ENCODE results near the gene AP2A1. TPM values are rescaled to one million over a fixed set of nuclear protein-coding genes. Genes with fewer than 3 reads are reported as not detected.

Gene AP2A1
- total and polyA plus RNA-seq, 2 donors (not counting 1 experiment from before 2014, with no cell fraction given) = 48.4 to 56.9 TPM

DNA sequence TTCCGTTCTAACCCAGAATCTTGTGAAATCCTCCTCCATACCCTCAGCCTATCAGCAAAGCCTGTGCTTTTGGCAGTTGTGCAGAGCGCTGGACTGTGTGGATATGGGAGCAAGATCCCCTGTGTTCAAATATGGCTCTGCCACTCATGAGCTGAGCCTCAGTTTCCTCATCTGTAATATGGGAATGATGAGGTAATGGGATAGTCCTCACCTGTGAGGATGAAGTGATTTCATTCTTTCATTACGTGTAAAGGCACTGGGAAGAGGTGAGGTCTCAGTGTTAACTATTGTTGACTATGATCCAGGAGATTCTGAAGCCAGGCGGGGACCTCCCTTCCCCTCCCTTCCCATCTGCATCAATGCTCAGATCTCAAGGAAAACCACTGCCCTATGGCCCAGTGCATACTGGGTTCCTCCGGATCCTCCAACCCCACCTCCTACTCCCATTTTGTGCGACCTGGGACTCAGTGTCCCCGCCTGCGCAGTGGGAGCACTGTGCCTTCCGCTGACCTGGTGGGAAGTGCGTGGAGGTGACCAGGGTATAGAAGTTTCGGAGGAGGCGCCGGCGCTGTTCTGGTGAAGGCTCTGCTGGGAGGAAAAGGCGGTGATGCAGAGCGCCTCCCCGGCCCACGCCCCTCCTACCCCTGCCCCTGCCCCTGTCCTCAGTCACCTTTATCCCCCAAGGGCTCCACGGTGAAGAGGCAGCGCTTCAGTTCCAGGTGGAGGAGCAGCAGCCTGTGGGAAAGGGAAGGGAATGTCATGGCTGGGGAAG is 41.3 kb downstream of the AP2A1 start:
- H3K4me2 ChIP-seq (replicated peaks; ENCODE audit: low read depth, low read length, poor library complexity, severe bottlenecking) = peak overlapping the region; percentile 80
- no peak for ATAC-seq (ENCODE audit: low read depth)
- CTCF ChIA-PET = interaction anchor here (0.7 to 1.1 kb wide), 3 partner anchors 36 to 90 kb away, joined by 3 to 4 read pairs (median 3); partner anchors contain the start of gene PTOV1
- peak overlapping the region in 3 of 5 experiments; percentile 76 to 80 (median 79) for H3K4me3 ChIP-seq (ENCODE audit: control extremely low read depth in 1 of 5, extremely low read depth in 1 of 5, insufficient read depth in 1 of 5, low read depth in 2 of 5, low read length in 4 of 5)
- POLR2A ChIA-PET = interaction anchor here (0.6 to 1.6 kb wide), 8 partner anchors 21 to 273 kb away, joined by 3 to 8 read pairs (median 4); partner anchors contain the start of genes AKT1S1, ATF5, NUP62 and TBC1D17
- peak overlapping the region; percentile 96 for H3K4me3 Mint-ChIP-seq
- TF ChIP-seq, protein P1, sequence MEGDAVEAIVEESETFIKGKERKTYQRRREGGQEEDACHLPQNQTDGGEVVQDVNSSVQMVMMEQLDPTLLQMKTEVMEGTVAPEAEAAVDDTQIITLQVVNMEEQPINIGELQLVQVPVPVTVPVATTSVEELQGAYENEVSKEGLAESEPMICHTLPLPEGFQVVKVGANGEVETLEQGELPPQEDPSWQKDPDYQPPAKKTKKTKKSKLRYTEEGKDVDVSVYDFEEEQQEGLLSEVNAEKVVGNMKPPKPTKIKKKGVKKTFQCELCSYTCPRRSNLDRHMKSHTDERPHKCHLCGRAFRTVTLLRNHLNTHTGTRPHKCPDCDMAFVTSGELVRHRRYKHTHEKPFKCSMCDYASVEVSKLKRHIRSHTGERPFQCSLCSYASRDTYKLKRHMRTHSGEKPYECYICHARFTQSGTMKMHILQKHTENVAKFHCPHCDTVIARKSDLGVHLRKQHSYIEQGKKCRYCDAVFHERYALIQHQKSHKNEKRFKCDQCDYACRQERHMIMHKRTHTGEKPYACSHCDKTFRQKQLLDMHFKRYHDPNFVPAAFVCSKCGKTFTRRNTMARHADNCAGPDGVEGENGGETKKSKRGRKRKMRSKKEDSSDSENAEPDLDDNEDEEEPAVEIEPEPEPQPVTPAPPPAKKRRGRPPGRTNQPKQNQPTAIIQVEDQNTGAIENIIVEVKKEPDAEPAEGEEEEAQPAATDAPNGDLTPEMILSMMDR (IDR thresholded peaks at IDR 0.05) = no peak
- TF ChIP-seq EZH2 (IDR thresholded peaks at IDR 0.05; ENCODE audit: borderline replicate concordance, insufficient read depth, low read depth, low read length, poor library complexity, severe bottlenecking) = no peak
- peak; percentile 36 for DNase-seq
- intact Hi-C loops (cut with micrococcal nuclease) = loop anchor here (1.0 to 5.0 kb wide), 3 partner anchors 9 to 681 kb away; no protein-coding TSS in a partner anchor
- peaks cover 44% of the 10 kb centered on the region for H3K4me1 Mint-ChIP-seq
- no peaks in the 10 kb centered on the region for H4K20me1 ChIP-seq (ENCODE audit: control insufficient read depth, insufficient read depth, low read length, poor library complexity, severe bottlenecking)
- peaks cover 30 to 46% of the 10 kb centered on the region in 2 donors for H3K4me1 ChIP-seq (ENCODE audit: control insufficient read depth in 2 of 2, insufficient read depth in 2 of 2, low read length in 2 of 2)
- no peaks in the 10 kb centered on the region for H3K27me3 ChIP-seq (replicated peaks in 1 of 4; ENCODE audit: control extremely low read depth in 1 of 4, control insufficient read depth in 3 of 4, insufficient read depth in 4 of 4, low read length in 3 of 4)
- H3K27me3 Mint-ChIP-seq = no peaks in the 10 kb centered on the region
- H3K9me3 ChIP-seq (ENCODE audit: control extremely low read depth in 1 of 3, control insufficient read depth in 2 of 3, insufficient read depth in 1 of 3, low read length in 2 of 3) = no peaks in the 10 kb centered on the region
- H3K79me2 ChIP-seq (ENCODE audit: control insufficient read depth, insufficient read depth, low read length) = peaks cover 3% of the 10 kb centered on the region
- peak overlapping the region; percentile 85 for H2AFZ ChIP-seq (ENCODE audit: insufficient read depth, low read depth, low read length, poor library complexity, severe bottlenecking)
- peaks cover 0 to 14% of the 10 kb centered on the region in 2 experiments for H3K36me3 ChIP-seq (replicated peaks in 1 of 2; ENCODE audit: control extremely low read depth in 1 of 2, control insufficient read depth in 1 of 2, extremely low read depth in 1 of 2, insufficient read depth in 2 of 2, low read length in 1 of 2)
- H3K9me3 Mint-ChIP-seq (ENCODE audit: insufficient read depth) = no peaks in the 10 kb centered on the region
- peak overlapping the region; percentile 64 to 68 for H3K27ac ChIP-seq (ENCODE audit: low read length in 2 of 2)
- peak overlapping the region; percentile 95 for H3K27ac Mint-ChIP-seq
- 100% methylated on average over 1 of the region's 20 CpGs for WGBS (ENCODE audit: insufficient coverage)
- peak overlapping the region; percentile 83 for H3K9ac ChIP-seq (ENCODE audit: low read length)
